HG03521 (cell line): ENCODE data around the gene CDK13.
"Not testable (repeated sequence)": the region's sequence is repeated elsewhere in the genome, so short reads cannot be mapped to it uniquely, and the experiment has no call there.

ENCODE experiments used
- ATAC-seq: cut with Tn5 transposase; IDR thresholded peaks from one replicate; pipeline ENCODE4 v1.9.1; 2021; ENCODE audit warnings: mild to moderate bottlenecking, moderate library complexity; ENCODE audit not compliant: unreplicated experiment

The CDK13 gene

DNA sequence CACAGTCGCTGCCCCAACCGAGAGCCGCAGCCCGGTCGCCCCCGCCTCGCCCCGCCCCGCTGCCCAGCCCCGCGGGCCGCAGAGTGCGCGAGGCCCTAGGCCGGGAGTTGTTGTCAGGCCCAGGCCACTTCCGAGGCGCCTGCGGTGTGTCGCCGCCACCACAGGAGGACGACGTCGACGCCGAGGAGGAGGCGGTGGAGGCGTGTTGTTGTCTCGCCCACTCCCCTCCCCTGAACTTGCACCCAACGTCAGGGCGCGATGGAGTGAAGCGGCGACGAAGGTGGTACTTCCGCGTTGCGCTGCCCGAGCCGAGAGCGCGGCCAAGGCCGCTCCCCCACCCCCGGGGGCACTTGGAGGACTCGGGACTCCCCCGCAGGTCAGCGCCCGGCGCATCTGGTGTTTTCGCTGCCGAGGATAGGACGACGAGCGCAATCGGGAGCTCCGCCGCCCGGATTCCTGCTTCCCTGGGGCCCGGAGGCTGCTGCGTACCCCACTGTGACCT lies at the start of gene CDK13:
TSS of gene CDK13 (plus strand) at position 286 of the 502 bp plus-strand sequence. CDS start 386 bp downstream, outside the sequence.
- ATAC-seq, result peak; percentile 46

DNA sequence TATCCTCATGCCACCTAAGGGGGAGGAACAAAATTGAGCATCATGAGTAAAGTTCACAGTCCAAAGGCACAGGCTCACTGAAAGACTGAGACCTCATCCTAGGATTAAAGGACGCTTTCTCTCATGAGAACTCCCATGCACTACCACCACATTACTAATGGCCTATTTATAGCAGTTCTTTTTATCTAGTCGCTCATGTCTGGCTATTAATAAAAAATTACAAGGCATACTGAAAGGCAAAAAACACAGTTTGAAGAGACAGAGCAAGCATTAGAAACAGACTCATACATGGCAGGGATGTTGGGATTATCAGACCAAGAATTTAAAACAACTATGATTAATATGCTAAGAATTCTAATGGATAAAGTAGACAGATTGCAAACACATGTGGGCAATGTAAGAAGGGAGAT lies 46.0 kb upstream of the CDK13 start:
- ATAC-seq, result no peak

DNA sequence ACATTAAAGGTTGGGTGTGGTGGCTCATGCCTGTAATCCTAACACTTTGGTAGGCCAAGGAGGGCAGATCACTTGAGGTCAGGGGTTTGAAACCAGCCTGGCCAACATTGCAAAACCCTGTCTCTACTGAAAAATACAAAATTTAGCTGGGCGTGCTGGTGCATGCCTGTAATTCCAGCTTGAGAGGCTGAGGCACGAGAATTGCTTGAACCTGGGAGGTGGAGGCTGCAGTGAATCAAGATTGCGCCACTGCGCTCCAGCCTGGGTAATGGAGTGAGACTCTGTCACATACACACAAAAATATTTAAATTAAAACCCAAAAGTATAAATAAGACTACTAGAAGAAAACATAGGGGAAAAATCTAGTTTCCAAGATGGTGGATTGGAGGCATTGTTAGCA lies 41.9 kb upstream of the CDK13 start:
- ATAC-seq, result no peak

DNA sequence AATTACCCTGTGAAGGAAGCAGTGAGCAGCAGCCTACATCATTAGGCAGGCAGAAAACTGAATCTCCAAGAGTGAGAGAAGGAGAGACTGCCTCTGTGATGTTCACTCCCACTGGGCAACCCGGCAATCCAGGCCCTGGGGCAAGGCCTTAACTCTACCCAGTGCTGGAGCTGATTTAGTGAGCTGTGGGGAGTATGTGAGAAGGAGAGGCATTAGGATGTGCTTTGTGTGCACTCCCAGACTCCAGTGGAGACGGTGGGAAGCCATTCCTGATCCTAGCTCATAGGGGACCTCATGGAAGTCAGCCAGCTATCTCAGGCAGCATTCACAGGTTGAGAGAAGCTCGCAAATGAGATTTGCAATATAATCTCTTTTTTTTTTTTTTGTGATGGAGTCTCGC lies 41.1 kb upstream of the CDK13 start:
- no peak for ATAC-seq

DNA sequence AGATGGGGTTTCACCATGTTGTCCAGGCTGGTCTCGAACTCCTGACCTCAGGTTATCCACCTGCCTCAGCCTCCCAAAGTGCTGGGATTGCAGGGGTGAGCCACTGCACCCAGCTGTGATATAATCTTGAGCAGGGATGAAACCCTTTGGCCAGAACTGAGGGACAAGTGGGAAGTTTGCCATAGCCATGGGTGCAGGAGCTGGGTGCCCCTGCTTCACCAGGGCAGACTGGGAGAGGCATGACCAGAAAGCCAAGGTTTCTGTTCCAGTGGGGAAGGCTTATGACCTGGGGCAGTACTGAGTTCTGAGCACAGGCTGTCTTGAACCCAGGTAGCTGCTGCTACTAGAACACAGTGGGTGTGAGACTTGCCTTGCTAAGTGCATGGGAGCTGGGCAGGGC lies 40.5 kb upstream of the CDK13 start:
- no peak for ATAC-seq

DNA sequence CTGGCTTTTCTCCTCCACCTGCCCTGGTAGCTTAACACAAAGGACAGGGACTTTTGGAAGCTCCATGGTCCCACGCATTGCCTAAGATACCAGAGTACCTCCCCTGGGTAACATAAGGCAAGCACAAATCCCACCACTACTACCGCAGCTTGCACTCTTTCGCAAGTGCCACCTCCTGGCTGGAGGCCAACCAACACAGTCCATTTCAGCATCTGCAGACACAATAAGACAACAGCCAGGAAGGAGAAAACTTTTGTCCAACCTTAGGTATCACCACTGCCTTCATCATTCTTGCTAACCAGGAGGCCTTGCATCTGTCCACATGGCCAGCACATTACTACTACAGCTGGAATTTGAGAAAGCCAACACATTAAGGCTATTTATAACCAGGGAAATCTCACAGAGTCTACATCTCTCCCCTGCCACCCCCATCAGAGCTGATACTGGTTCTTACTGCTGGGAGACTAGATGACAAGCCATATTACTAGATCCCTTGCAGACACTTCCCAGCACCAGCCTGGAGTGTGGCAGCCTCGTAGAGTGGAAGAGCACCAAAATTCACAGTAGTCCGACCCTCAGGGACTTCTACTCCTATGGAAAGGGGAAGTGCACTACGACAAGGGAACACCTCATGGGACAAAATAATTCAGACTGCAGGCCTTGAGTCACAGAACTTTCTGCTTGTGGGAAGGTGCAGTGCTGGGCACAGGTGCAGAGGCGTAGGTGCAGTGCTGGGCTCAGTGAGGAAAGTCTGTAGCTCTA lies 39.8 kb upstream of the CDK13 start:
- no peak for ATAC-seq

DNA sequence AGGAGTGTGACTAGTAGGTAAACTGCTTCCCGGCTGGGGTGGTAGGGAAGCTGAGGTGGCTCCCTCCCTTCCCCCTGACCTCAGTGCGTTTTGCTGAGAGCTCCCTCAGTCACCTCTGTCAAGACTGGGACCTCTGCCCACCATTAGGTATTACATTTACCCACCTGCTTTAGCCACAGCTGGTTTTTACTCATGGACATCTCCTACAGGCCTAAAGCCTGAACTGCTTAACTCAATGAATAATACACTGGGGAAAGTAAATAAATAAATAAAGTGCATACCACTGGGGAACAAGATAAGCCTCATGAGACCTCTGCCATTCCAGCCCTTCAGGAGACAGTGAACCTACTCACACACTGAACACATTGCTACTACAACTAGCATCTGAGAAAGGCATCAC lies 38.9 kb upstream of the CDK13 start:
- ATAC-seq, result no peak

DNA sequence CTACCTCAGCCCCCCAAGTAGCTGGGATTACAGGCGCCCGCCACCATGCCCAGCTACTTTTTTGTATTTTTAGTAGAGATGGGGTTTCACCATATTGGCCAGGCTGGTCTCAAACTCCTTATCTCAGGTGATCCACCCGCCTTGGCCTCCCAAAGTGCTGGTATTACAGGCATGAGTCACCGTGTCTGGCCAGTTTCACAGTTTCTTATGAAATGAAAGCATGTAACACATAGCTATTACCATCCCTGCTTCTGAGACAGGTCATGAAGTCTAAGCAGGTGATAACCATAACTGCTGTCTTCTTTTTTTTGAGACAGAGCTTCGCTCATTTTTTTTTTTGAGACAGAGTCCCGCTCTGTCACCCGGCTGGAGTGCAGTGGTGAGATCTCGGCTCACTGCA lies 34.2 kb upstream of the CDK13 start:
- ATAC-seq, result not testable (repeated sequence)

DNA sequence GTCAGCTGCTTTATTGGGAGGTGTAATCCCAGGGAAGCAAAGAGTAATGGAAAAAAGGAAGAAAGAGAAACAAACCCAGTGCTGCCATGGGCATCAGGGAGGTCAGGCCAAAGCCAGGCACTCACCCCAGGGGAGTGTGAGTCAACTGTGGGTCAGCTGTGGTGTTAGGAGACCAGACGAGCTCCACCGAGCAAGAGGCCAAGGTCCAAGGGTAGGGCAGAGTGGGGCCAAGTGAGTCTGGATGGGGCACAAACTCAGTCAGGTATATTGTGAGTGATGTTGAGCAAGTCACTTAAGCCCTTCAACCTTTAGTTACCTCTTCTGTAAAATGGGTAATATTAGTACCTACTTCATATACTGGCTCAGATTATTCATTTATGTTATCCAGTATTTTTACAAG lies 30.4 kb upstream of the CDK13 start:
- ATAC-seq, result no peak

DNA sequence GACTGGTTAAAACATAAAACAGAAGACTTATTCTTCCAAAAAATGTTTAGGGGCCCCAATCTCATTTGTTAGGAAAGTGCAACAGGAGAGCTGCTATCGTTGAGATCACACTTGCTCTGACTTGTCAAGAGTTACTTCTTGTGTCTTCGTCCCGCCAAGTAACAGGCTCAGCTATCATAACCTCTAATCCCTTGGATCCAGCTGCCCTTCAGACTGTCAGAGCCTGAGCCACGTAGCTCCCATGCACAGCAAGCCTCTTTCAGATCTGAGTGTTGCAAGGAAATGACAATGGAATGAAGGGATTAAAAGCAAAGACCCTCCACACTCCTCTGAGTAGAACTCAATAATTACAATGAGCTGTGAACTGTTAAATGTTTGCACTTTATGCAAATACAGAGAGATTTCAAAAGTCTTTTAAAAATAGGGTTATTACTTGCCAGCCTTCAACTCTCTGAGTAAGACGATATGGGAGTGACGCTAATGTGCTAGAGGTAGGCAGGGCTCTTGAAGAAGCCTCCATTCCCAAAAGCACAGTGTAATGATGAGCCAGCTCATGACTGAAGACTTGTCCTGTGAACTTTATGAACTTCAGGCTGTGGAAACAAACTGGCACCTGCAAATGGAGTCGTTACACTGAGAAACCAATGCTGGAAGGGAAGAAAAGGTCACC lies 28.4 kb upstream of the CDK13 start:
- no peak for ATAC-seq

DNA sequence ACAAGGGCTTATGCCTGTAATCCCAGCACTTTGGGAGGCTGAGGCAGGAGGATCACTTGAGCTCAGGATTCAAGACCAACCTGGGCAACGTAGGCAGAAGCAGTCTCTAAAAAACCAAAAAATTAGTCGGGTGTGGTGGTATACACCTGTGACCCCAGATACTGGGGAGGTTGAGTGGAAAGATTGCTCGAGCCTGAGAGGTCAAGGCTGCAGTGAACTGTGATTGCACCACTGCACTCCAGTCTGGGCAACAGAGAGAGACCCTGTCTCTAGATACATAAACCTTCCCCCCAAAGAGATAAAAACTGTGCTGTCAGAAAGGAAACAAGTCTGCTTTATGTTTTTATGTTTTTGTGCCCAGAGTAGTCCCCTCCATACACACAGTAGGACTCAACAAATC lies 27.5 kb upstream of the CDK13 start:
- ATAC-seq, result no peak

DNA sequence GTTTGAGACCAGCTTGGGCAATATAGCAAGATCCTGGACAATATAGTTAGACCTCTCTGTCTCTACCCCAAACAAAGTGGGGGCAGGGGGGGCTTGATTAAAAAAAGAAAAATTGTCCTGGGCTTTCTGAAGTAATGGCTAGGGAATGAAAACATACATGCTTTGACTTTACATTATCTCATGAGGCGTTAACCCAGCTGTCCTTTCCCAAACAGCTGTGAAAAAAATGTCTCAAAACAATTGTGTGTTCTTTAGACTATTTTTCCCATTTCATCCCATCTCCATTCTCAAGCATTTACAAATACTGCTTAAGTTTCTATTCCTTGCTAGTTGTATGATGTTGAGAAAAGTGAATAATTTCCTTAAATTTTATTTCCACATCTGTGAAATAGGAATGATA lies 27.0 kb upstream of the CDK13 start:
- no peak for ATAC-seq

DNA sequence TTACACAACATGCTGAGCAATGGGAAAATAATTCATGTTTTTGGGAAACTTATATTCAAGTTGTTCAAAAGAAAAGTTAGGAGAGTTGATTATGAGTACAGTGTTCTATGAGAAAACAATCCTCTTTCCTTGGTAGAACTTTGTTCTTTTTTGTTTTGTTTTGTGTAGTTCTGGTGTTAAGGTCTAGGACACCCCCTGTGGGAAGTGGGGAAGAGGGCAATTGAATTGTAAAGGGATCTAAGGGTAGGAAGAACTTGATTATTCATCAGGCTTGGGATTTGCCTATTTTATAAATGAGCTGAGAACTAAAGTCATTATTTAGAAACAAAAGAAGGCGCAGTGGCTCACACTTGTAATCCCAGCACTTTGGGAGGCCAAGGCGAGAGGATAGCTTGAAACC lies 25.9 kb upstream of the CDK13 start:
- no peak for ATAC-seq

DNA sequence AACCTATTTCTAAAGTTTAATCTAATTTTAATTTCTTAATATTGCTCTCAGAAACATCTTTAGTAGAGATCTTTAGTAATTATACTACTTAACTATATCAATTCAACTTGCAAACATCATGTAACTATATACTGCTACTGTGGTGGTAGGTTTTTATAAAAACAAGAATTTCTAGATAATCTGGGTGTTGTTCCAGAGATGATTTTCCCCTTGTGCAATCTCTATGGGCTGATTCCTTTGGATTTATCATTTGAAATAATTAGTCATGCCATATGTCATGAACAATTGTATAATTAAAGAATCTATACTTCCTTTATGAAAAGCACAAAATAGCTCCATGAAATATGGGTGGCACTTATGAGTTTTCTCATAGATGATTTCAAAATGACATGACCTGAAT lies 23.9 kb upstream of the CDK13 start:
- no peak for ATAC-seq

DNA sequence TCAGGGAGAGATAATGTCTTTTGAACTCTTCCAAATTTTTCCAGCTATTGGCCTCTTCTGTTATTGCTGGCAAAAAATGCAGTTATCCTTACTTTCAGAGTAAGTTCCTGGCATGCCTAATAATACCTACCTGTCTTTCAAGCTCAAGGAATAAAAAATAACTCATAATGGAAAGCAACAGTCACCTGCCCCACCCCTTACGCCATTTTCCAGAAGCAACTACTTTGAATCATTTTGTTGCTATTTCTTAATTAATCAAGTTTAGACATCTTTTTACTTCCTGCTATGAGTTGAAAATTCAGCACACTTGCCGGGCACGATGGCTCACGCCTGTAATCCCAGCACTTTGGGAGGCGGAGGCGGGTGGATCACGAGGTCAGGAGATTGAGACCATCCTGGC lies 23.0 kb upstream of the CDK13 start:
- ATAC-seq, result no peak

DNA sequence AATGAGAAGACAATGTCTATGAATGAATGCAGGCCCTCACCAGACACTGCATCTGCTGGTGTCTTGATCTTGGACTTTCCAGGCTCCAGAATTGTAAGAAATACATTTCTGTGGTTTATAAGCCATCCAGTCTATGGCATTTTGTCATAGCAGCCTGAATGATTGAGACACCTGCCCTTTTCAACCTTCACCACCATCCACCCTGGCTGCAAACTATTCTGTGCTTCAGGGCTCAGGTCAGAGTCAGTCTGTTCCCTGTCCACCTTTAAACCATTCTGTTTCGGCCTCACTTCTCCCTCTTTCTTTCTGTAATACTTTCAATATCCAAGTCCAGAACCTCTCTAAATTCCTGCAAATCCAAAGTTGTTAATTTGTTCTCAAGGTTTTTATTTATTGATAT lies 15.9 kb upstream of the CDK13 start:
- no peak for ATAC-seq

DNA sequence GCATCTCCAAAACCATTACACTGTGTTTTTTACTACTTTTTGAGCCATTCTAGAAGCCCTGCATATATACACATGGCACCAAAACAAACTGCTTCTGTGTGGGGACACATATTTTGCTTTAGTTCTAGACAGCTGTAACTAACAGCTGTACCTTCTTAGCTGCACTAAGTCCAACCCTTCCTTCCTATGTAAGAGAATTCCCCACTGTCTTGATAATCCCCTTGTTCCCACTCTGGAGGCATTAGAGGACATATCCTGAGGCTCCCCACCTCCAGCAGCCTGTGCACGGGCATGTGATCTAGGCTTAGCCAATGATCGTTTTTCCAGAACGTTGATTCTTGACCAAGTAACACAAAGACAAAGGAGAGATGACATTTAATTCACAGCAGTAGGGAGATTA lies 13.3 kb upstream of the CDK13 start:
- no peak for ATAC-seq

DNA sequence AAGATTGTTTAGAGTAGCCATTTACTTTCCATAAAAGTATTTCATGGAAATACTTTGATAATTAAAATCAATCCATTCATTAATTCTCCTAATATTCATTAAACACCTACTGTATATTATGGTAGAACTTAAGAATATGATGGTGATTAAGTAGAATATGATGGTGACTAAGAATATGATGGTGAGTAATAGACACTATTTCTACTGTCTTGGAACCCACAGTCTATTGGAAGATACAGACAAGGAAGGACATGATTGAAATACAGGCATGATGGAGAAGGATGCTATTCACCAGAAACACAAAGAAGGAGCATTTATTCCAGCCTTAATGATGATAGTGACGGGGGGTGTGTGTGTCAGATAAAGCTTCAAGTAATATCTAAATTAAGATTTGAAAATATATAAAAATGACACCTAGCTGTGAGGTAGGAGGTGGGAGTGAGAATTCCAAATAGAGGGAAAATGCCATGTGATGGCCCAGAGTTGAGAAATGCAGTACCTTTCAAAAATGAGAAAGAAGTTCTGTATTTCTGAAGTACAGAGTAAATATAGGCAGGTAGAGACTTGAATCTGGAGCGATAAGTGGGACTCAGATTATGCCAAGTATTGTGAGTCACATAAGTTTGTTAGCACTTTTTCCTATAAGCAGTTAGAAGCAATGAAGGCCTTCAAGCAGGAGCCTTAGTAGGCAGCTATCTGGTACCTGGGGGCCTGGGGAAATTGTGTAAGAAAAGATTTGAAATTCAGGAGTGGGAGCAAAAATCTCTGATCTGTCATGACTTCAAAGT lies 12.5 kb upstream of the CDK13 start:
- no peak for ATAC-seq

DNA sequence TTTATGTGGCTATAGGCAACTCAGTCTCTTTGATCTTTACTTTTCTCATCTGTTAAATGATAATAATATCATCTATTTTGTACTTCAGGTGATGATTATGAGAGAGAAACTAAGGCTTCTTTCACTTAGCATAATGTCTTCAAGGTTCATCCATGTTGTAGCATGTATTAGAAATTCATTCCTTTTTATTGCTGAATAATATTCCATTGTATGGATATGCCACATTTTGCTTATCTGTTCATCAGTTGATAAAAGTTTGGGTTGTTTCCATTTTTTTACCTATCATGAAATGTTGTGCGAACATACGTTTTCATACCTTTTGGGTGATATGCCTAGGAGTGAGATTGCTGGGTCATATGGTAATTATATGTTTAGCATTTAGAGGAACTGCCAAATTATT lies 7.2 kb upstream of the CDK13 start:
- ATAC-seq, result no peak

DNA sequence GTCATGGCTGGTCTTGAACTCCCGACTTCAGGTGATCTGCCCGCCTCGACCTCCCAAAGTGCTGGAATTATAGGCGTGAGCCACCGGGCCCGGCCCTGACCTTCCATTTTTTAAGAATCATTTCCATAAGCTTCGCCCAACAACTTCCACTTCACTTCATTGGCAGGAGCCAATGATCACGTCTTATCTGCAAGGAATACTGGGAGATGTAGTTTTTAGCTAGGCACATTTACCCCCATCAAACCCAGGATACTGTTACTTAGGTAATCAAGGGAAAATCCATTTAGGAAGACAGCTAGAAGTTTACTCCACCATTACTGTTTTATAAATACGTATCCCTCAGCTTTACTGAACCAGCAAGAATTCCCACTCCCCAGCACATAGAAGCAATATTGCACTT lies 3.4 kb upstream of the CDK13 start:
- ATAC-seq, result no peak

DNA sequence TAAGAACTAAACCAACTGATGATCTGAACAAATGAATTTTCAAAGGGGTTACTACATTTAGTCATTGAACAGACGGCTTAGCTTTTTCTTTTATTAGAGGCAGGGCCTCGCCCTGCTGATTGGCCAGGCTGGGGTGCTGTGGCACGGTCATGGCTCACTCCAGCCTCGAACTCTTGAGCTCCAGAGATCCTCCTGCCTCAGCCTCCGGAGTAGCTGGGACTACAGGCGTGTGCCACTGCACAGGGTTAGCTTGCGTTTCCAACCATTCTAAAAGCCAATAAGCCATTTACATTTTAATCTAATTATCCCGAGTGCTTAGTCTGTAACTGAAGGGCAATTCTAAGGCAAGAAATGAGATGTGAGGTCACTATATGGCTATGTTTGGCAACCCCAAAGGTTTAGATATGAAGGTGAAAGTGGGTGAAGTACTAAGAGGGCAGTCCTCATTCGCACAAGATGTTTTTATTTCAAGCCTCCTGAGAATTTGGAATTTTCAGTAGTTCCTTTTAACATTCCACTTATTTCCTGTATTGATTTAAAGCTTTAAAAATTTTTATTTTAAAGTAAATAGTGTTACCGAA lies 1.6 kb upstream of the CDK13 start:
- ATAC-seq, result no peak
